Left forelimb (tissue), 1 donor: ENCODE data around the gene TTBK2.
"Not testable (repeated sequence)": the region's sequence is repeated elsewhere in the genome, so short reads cannot be mapped to it uniquely, and the experiment has no call there.

ENCODE experiments used
- DNase-seq: peaks from one replicate; pipeline ENCODE4 v3.0.0-alpha.2; 2018; ENCODE audit warnings: low spot score

The TTBK2 gene

GRCh38 chr15:42908538-42908937 lies 12.0 kb downstream of the TTBK2 start:
- no peak for DNase-seq

- no peak for DNase-seq
Observed at GRCh38 chr15:42903388-42904324, 16.9 kb downstream of the TTBK2 start.

GRCh38 chr15:42893911-42894310 lies 26.7 kb downstream of the TTBK2 start:
- not testable (repeated sequence) for DNase-seq

GRCh38 chr15:42891569-42891968 lies 29.0 kb downstream of the TTBK2 start:
- no peak for DNase-seq

GRCh38 chr15:42890161-42890913 lies 30.2 kb downstream of the TTBK2 start:
- no peak for DNase-seq

- not testable (repeated sequence) for DNase-seq
Observed at GRCh38 chr15:42887384-42887783, 33.2 kb downstream of the TTBK2 start.

GRCh38 chr15:42880121-42880520 lies 40.5 kb downstream of the TTBK2 start:
- no peak for DNase-seq

- DNase-seq, result no peak
Observed at GRCh38 chr15:42879443-42879842, 41.1 kb downstream of the TTBK2 start.

GRCh38 chr15:42876224-42876623 lies 44.4 kb downstream of the TTBK2 start:
- no peak for DNase-seq

GRCh38 chr15:42868683-42869082 lies 51.9 kb downstream of the TTBK2 start:
- no peak for DNase-seq

- no peak for DNase-seq
Observed at GRCh38 chr15:42863572-42864239, 56.9 kb downstream of the TTBK2 start.

GRCh38 chr15:42858999-42859789 lies 61.4 kb downstream of the TTBK2 start:
- no peak for DNase-seq

GRCh38 chr15:42858540-42858939 lies 62.0 kb downstream of the TTBK2 start:
- no peak for DNase-seq

GRCh38 chr15:42854576-42854975 lies 66.0 kb downstream of the TTBK2 start:
- no peak for DNase-seq

- no peak for DNase-seq
Observed at GRCh38 chr15:42849836-42850235, 70.7 kb downstream of the TTBK2 start.

- no peak for DNase-seq
Observed at GRCh38 chr15:42848846-42849245, 71.7 kb downstream of the TTBK2 start.

- DNase-seq, result no peak
Observed at GRCh38 chr15:42846647-42847046, 73.9 kb downstream of the TTBK2 start.

GRCh38 chr15:42845581-42845980 lies 75.0 kb downstream of the TTBK2 start:
- DNase-seq, result no peak

GRCh38 chr15:42843699-42844098 lies 76.9 kb downstream of the TTBK2 start:
- DNase-seq, result no peak

GRCh38 chr15:42836251-42836650 lies 84.3 kb downstream of the TTBK2 start:
- no peak for DNase-seq

- DNase-seq, result no peak
Observed at GRCh38 chr15:42832576-42832975, 88.0 kb downstream of the TTBK2 start.
